GM12892 (cell line): Measurements from ENCODE around the gene TTC24.

Experiments
- POLR2A ChIP-seq: IDR thresholded peaks from 2 replicates; pipeline ENCODE4 v1.6.1; 2011; ENCODE audit warnings: low read depth, low read length, control low read depth
- POLR2AphosphoS5 ChIP-seq: IDR thresholded peaks from 2 replicates; pipeline ENCODE4 v1.6.1; 2011; ENCODE audit warnings: low read depth, low read length, control low read depth
- TAF1 ChIP-seq: IDR thresholded peaks from 2 replicates; pipeline ENCODE4 v1.6.1; 2011; ENCODE audit warnings: low read depth, mild to moderate bottlenecking, control low read depth, low read length, borderline replicate concordance

DNA sequence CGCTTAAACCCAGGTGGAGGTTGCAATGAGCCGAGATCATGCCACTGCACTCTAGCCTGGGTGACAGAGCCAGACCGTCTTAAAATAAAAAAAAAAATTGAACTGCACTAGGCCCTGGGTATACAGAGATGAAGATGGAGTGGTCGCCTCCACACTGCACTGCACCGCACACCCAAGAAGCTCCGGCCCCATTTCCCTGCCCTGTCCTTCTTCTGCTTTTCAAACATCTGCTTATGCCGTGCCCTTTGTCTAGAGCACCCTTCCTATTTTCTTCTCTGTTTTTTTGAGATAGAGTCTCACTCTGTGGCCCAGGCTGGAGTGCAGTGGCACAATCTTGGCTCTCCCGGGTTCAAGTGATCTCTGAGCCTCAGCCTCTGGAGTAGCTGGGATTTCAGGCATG lies 24.6 kb upstream of the TTC24 start:
- no peak for TF ChIP-seq POLR2A
- TF ChIP-seq POLR2AphosphoS5, result no peak
- no peak for TF ChIP-seq TAF1
